PC-9 (cell line): ENCODE measurements around the gene HIF1AN.

Source experiments
- CTCF ChIP-seq: fragments of 200-600 bp; sonication (generic); conservative IDR thresholded peaks from 2 replicates; pipeline ENCODE4 v1.6.1; 2017; ENCODE audit warnings: mixed run types, antibody characterized with exemption, mild to moderate bottlenecking, moderate library complexity
- EZH2 ChIP-seq: fragments of 200-600 bp; sonication (generic); IDR thresholded peaks from 2 replicates; pipeline ENCODE4 v1.8.0; 2017; ENCODE audit warnings: antibody characterized with exemption, low read depth

GRCh38 chr10:100510533-100511308 lies 25.0 kb upstream of the HIF1AN start:
- TF ChIP-seq CTCF (no peak), EZH2 (no peak)
